HepG2 (cell line): Measurements from ENCODE around the gene RAET1E. TPM values are rescaled to one million over a fixed set of nuclear protein-coding genes. Genes with fewer than 3 reads are reported as not detected.
A peak's percentile ranks its signal among the peaks of the same experiment; 100 is the strongest.

Source experiments
- ATF4 ChIP-seq, 2 experiments: fragments of 450-650 bp in 1 of 2; sonication (generic) in 1 of 2; formaldehyde crosslinking; IDR thresholded peaks; 2 replicates each; pipeline versions ENCODE4 v1.5.0 to v1.8.0; 2020 to 2022; ENCODE audit warnings: mild to moderate bottlenecking in 1 of 2, missing genetic modification reagents in 1 of 2
- GATAD2A ChIP-seq: IDR thresholded peaks from 2 replicates; pipeline ENCODE4 v1.6.1; 2016
- HDAC6 ChIP-seq: fragments of 200-600 bp; sonication (generic); IDR thresholded peaks from 2 replicates; pipeline ENCODE4 v1.7.0; 2017; ENCODE audit warnings: mild to moderate bottlenecking, antibody characterized with exemption, low read length, low read depth
- ISL2 ChIP-seq: sonication (generic); formaldehyde crosslinking; IDR thresholded peaks from 2 replicates; pipeline ENCODE4 v1.5.0; 2020; ENCODE audit warnings: missing genetic modification reagents
- MYNN ChIP-seq: sonication (generic); formaldehyde crosslinking; IDR thresholded peaks from 2 replicates; pipeline ENCODE4 v1.4.0; 2020; ENCODE audit warnings: mild to moderate bottlenecking, low read depth, missing genetic modification reagents
- PLRG1 ChIP-seq: fragments of 450-650 bp; conservative IDR thresholded peaks from 2 replicates; pipeline ENCODE4 v1.6.1; 2016
- RAD51 ChIP-seq: fragments of 450-650 bp; IDR thresholded peaks from 2 replicates; pipeline ENCODE4 v1.6.1; 2016; ENCODE audit warnings: borderline replicate concordance
- SMARCC2 ChIP-seq: fragments of 450-650 bp; IDR thresholded peaks from 2 replicates; pipeline ENCODE4 v1.6.1; 2017; ENCODE audit warnings: antibody characterized with exemption, mild to moderate bottlenecking
- TBP ChIP-seq: sonication (generic); formaldehyde crosslinking; IDR thresholded peaks from 2 replicates; pipeline ENCODE4 v1.5.0; 2020; ENCODE audit warnings: missing genetic modification reagents
- ZFX ChIP-seq: sonication (generic); formaldehyde crosslinking; IDR thresholded peaks from 2 replicates; pipeline ENCODE4 v1.4.0; 2020; ENCODE audit warnings: mild to moderate bottlenecking, low read depth, missing genetic modification reagents, moderate library complexity
- ZNF30 ChIP-seq: sonication (generic); formaldehyde crosslinking; IDR thresholded peaks from 2 replicates; pipeline ENCODE4 v1.5.0; 2020; ENCODE audit warnings: mild to moderate bottlenecking, missing genetic modification reagents
- ZNF350 ChIP-seq: sonication (generic); formaldehyde crosslinking; IDR thresholded peaks from 2 replicates; pipeline ENCODE4 v1.4.0; 2020; ENCODE audit warnings: mild to moderate bottlenecking, low read depth, missing genetic modification reagents, borderline replicate concordance
- ZNF841 ChIP-seq: sonication (generic); formaldehyde crosslinking; IDR thresholded peaks from 2 replicates; pipeline ENCODE4 v1.8.1; 2023; ENCODE audit warnings: missing genetic modification reagents, borderline replicate concordance
- polyA plus RNA-seq, 8 experiments: library from polyadenylated mRNA; depleted of rRNA in 3 of 8; stranded (reverse) in 7 of 8; unstranded in 1 of 8; fragments of >200 nt; fragmentation: Illumina TruSeq in 4 of 8; extraction: Trizol in 4 of 8; gene quantifications; 2 replicates each; pipeline versions ENCODE4 v1.2.1 to v1.2.3, GENCODE V29; 2011 to 2016; ENCODE audit warnings: low read depth in 4 of 8, missing spikeins in 1 of 8, mixed read lengths in 1 of 8; ENCODE audit not compliant: insufficient read depth in 1 of 8
- total RNA-seq, 5 experiments: library from RNA; depleted of rRNA; stranded (reverse); fragments of >200 nt; fragmentation: Illumina TruSeq; extraction: Trizol; gene quantifications; 2 replicates each; pipeline ENCODE4 v1.2.3, GENCODE V29; 2016; ENCODE audit warnings: low read depth in 1 of 5
- TF ChIP-seq, protein P1 (sequence below): sonication (generic); formaldehyde crosslinking; IDR thresholded peaks from 2 replicates; pipeline ENCODE4 v1.9.0; 2021; ENCODE audit warnings: missing genetic modification reagents, mild to moderate bottlenecking, borderline replicate concordance
- TF ChIP-seq, protein P2 (sequence below): fragments of 450-650 bp; IDR thresholded peaks from 2 replicates; pipeline ENCODE4 v1.6.1; 2017; ENCODE audit warnings: mild to moderate bottlenecking
- TF ChIP-seq, protein P3 (sequence below): sonication (generic); formaldehyde crosslinking; IDR thresholded peaks from 2 replicates; pipeline ENCODE4 v1.5.0; 2020; ENCODE audit warnings: mild to moderate bottlenecking, missing genetic modification reagents, moderate library complexity
- TF ChIP-seq, protein P4 (sequence below): sonication (generic); formaldehyde crosslinking; IDR thresholded peaks from 2 replicates; pipeline ENCODE4 v1.4.0; 2020; ENCODE audit warnings: low read depth, mild to moderate bottlenecking, missing genetic modification reagents
- TF ChIP-seq, protein P5 (sequence below): sonication (generic); formaldehyde crosslinking; IDR thresholded peaks from 2 replicates; pipeline ENCODE4 v1.8.1; 2023; ENCODE audit warnings: missing genetic modification reagents, mild to moderate bottlenecking, borderline replicate concordance
- TF ChIP-seq, protein P6 (sequence below): fragments of 450-650 bp; IDR thresholded peaks from 2 replicates; pipeline ENCODE4 v1.6.1; 2016

RAET1E gene
- total and polyA plus RNA-seq, 2 of the 13 experiments (the other 11 are each of a cell fraction or from before 2014, with no cell fraction given) = not detected

GRCh38 chr6:149903938-149904611, 6.2 kb upstream of the RAET1E start (continued):
- TF ChIP-seq, protein P1, sequence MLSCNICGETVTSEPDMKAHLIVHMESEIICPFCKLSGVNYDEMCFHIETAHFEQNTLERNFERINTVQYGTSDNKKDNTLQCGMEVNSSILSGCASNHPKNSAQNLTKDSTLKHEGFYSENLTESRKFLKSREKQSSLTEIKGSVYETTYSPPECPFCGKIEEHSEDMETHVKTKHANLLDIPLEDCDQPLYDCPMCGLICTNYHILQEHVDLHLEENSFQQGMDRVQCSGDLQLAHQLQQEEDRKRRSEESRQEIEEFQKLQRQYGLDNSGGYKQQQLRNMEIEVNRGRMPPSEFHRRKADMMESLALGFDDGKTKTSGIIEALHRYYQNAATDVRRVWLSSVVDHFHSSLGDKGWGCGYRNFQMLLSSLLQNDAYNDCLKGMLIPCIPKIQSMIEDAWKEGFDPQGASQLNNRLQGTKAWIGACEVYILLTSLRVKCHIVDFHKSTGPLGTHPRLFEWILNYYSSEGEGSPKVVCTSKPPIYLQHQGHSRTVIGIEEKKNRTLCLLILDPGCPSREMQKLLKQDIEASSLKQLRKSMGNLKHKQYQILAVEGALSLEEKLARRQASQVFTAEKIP (CRISPR knock-in tag) = 0 out of 2 replicates have a peak, but pooled peaks have one; percentile 48
- TF ChIP-seq ATF4 (CRISPR knock-in tag; IDR thresholded peaks at IDR 0.05) = no peak
- TF ChIP-seq HDAC6 = no peak
- TF ChIP-seq, protein P2, sequence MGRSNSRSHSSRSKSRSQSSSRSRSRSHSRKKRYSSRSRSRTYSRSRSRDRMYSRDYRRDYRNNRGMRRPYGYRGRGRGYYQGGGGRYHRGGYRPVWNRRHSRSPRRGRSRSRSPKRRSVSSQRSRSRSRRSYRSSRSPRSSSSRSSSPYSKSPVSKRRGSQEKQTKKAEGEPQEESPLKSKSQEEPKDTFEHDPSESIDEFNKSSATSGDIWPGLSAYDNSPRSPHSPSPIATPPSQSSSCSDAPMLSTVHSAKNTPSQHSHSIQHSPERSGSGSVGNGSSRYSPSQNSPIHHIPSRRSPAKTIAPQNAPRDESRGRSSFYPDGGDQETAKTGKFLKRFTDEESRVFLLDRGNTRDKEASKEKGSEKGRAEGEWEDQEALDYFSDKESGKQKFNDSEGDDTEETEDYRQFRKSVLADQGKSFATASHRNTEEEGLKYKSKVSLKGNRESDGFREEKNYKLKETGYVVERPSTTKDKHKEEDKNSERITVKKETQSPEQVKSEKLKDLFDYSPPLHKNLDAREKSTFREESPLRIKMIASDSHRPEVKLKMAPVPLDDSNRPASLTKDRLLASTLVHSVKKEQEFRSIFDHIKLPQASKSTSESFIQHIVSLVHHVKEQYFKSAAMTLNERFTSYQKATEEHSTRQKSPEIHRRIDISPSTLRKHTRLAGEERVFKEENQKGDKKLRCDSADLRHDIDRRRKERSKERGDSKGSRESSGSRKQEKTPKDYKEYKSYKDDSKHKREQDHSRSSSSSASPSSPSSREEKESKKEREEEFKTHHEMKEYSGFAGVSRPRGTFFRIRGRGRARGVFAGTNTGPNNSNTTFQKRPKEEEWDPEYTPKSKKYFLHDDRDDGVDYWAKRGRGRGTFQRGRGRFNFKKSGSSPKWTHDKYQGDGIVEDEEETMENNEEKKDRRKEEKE = no peak
- no peak for TF ChIP-seq PLRG1
- TF ChIP-seq, protein P3, sequence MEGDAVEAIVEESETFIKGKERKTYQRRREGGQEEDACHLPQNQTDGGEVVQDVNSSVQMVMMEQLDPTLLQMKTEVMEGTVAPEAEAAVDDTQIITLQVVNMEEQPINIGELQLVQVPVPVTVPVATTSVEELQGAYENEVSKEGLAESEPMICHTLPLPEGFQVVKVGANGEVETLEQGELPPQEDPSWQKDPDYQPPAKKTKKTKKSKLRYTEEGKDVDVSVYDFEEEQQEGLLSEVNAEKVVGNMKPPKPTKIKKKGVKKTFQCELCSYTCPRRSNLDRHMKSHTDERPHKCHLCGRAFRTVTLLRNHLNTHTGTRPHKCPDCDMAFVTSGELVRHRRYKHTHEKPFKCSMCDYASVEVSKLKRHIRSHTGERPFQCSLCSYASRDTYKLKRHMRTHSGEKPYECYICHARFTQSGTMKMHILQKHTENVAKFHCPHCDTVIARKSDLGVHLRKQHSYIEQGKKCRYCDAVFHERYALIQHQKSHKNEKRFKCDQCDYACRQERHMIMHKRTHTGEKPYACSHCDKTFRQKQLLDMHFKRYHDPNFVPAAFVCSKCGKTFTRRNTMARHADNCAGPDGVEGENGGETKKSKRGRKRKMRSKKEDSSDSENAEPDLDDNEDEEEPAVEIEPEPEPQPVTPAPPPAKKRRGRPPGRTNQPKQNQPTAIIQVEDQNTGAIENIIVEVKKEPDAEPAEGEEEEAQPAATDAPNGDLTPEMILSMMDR (CRISPR knock-in tag) = peak; percentile 53
- TF ChIP-seq GATAD2A (CRISPR knock-in tag) = no peak
- TF ChIP-seq SMARCC2 = no peak
- TF ChIP-seq, protein P4, sequence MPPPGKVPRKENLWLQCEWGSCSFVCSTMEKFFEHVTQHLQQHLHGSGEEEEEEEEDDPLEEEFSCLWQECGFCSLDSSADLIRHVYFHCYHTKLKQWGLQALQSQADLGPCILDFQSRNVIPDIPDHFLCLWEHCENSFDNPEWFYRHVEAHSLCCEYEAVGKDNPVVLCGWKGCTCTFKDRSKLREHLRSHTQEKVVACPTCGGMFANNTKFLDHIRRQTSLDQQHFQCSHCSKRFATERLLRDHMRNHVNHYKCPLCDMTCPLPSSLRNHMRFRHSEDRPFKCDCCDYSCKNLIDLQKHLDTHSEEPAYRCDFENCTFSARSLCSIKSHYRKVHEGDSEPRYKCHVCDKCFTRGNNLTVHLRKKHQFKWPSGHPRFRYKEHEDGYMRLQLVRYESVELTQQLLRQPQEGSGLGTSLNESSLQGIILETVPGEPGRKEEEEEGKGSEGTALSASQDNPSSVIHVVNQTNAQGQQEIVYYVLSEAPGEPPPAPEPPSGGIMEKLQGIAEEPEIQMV (CRISPR knock-in tag) = peak; percentile 68; the same call in 1 of the 2 replicates
- no peak for TF ChIP-seq ISL2 (CRISPR knock-in tag)
- TF ChIP-seq TBP (CRISPR knock-in tag) = no peak
- TF ChIP-seq ZNF350 (CRISPR knock-in tag) = 0 out of 2 replicates have a peak, but pooled peaks have one; percentile 15
- no peak for TF ChIP-seq MYNN (CRISPR knock-in tag)
- TF ChIP-seq ZNF841 (CRISPR knock-in tag) = no peak
- TF ChIP-seq RAD51 = no peak
- TF ChIP-seq ZNF30 (CRISPR knock-in tag) = 0 out of 2 replicates have a peak, but pooled peaks have one; percentile 33
- TF ChIP-seq, protein P5, sequence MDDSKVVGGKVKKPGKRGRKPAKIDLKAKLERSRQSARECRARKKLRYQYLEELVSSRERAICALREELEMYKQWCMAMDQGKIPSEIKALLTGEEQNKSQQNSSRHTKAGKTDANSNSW = no peak
- TF ChIP-seq, protein P6, sequence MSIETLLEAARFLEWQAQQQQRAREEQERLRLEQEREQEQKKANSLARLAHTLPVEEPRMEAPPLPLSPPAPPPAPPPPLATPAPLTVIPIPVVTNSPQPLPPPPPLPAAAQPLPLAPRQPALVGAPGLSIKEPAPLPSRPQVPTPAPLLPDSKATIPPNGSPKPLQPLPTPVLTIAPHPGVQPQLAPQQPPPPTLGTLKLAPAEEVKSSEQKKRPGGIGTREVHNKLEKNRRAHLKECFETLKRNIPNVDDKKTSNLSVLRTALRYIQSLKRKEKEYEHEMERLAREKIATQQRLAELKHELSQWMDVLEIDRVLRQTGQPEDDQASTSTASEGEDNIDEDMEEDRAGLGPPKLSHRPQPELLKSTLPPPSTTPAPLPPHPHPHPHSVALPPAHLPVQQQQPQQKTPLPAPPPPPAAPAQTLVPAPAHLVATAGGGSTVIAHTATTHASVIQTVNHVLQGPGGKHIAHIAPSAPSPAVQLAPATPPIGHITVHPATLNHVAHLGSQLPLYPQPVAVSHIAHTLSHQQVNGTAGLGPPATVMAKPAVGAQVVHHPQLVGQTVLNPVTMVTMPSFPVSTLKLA = no peak
- TF ChIP-seq ZFX = peak; percentile 42; the same call in 1 of the 2 replicates
